HCT116 (cell line): Measurements from ENCODE around the gene IER5L. TPM values are rescaled to one million over a fixed set of nuclear protein-coding genes. Genes with fewer than 3 reads are reported as not detected.

Source experiments
- ATAC-seq: fragments of 200-7000 bp; cut with Tn5 transposase; 2 replicates; pipeline ENCODE4 v1.9.1; 2020; ENCODE audit warnings: mild to moderate bottlenecking, moderate library complexity
- BruUV-seq: library from RNA; stranded (reverse); fragments of 400-500 nt; replicated peaks from 2 replicates; lab custom pipeline; 2021; lab: Mats Ljungman, UMichigan
- CTCF ChIA-PET: fragments of 300-600 bp; sonication (Branson Sonifier 250); formaldehyde crosslinking; loops from one replicate; lab custom pipeline; 2021; ENCODE audit warnings: antibody characterized with exemption; lab: Charles Lee
- POLR2A ChIA-PET: fragments of 300-600, 350-600 bp; sonication (Branson Sonifier 250); formaldehyde crosslinking; loops from one replicate; lab custom pipeline; 2021; ENCODE audit warnings: antibody characterized with exemption; lab: Charles Lee
- RAD21 ChIA-PET, 2 experiments: fragments of 300-600 bp; sonication (Branson Sonifier 250); formaldehyde crosslinking; loops; one replicate each; lab custom pipeline; 2023; ENCODE audit warnings: low total read pairs in 2 of 2; ENCODE audit not compliant: uncharacterized antibody in 2 of 2, unreplicated experiment in 2 of 2, low non-redundant PET in 1 of 2; lab: Charles Lee
- DNase-seq: peaks from one replicate; pipeline ENCODE4 v3.0.0-alpha.2; 2010; ENCODE audit warnings: low read depth, low spot score
- H2AFZ ChIP-seq: fragments of 200-600 bp; shearing (Covaris generic), sonication (generic); 2 replicates; pipeline ENCODE4 v1.6.1; 2017; ENCODE audit warnings: low read depth, mixed run types, mixed read lengths, antibody characterized with exemption, low read length; ENCODE audit not compliant: poor library complexity, severe bottlenecking
- H3K27ac ChIP-seq: 2 replicates; pipeline ENCODE4 v1.5.1; 2012; ENCODE audit warnings: low read depth, low read length
- H3K27me3 ChIP-seq: fragments of 200-600 bp; sonication (generic); 2 replicates; pipeline ENCODE4 v1.6.1; 2016; ENCODE audit warnings: mixed run types, low read length, mixed read lengths; ENCODE audit not compliant: insufficient read depth
- H3K36me3 ChIP-seq, 2 experiments: fragments of 200-500 bp in 1 of 2; fragments of 200-600 bp in 1 of 2; sonication (Bioruptor generic) in 1 of 2; sonication (generic) in 1 of 2; 2 replicates each; pipeline versions ENCODE4 v1.5.1 to v1.6.1; 2014 to 2016; ENCODE audit warnings: low read length in 2 of 2, inconsistent platforms in 1 of 2, mixed read lengths in 1 of 2, mixed run types in 1 of 2; ENCODE audit not compliant: insufficient read depth in 2 of 2, control insufficient read depth in 1 of 2
- H3K4me1 ChIP-seq, 2 experiments: fragments of 200-600 bp in 1 of 2; sonication (generic) in 1 of 2; 2 replicates each; pipeline versions ENCODE4 v1.5.1 to v1.6.1; 2012 to 2017; ENCODE audit warnings: low read length in 2 of 2, inconsistent platforms in 1 of 2, mild to moderate bottlenecking in 1 of 2, mixed read lengths in 1 of 2, mixed run types in 1 of 2, moderate library complexity in 1 of 2; ENCODE audit not compliant: insufficient read depth in 2 of 2, control insufficient read depth in 1 of 2
- H3K4me2 ChIP-seq: fragments of 200-600 bp; sonication (generic); 2 replicates; pipeline ENCODE4 v1.6.1; 2017; ENCODE audit warnings: mixed run types, low read length, mixed read lengths
- H3K4me3 ChIP-seq, 2 experiments: fragments of 200-600 bp in 1 of 2; sonication (generic) in 1 of 2; replicated peaks in 1 of 2; 2 replicates each; pipeline ENCODE4 v1.5.1; 2011 to 2016; ENCODE audit warnings: low read length in 2 of 2, control low read depth in 1 of 2, low read depth in 1 of 2, mild to moderate bottlenecking in 1 of 2, mixed read lengths in 1 of 2, mixed run types in 1 of 2
- H3K79me2 ChIP-seq: fragments of 200-600 bp; sonication (generic); 2 replicates; pipeline ENCODE4 v1.6.1; 2017; ENCODE audit warnings: mild to moderate bottlenecking, mixed run types, low read length, moderate library complexity, mixed read lengths; ENCODE audit not compliant: insufficient read depth
- H3K9ac ChIP-seq: fragments of 200-600 bp; sonication (generic); 2 replicates; pipeline ENCODE4 v1.6.1; 2016; ENCODE audit warnings: low read length, mixed read lengths
- H3K9me2 ChIP-seq: fragments of 200-600 bp; sonication (generic), shearing (Covaris generic); 2 replicates; pipeline ENCODE4 v1.6.1; 2017; ENCODE audit warnings: mixed run types, mild to moderate bottlenecking, moderate library complexity; ENCODE audit not compliant: insufficient read depth
- H3K9me3 ChIP-seq, 2 experiments: fragments of 200-500 bp in 1 of 2; fragments of 200-600 bp in 1 of 2; sonication (Bioruptor generic) in 1 of 2; sonication (generic) in 1 of 2; 2 replicates each; pipeline ENCODE4 v1.6.1; 2014 to 2017; ENCODE audit warnings: low read length in 2 of 2, mixed read lengths in 2 of 2, inconsistent platforms in 1 of 2, low read depth in 1 of 2, mild to moderate bottlenecking in 1 of 2, mixed run types in 1 of 2, moderate library complexity in 1 of 2; ENCODE audit not compliant: control insufficient read depth in 1 of 2, insufficient read depth in 1 of 2
- H4K20me1 ChIP-seq: fragments of 200-600 bp; sonication (generic), shearing (Covaris generic); 2 replicates; pipeline ENCODE4 v1.6.1; 2017; ENCODE audit warnings: mixed run types, mild to moderate bottlenecking, moderate library complexity; ENCODE audit not compliant: insufficient read depth
- CEBPB ChIP-seq: IDR thresholded peaks from 2 replicates; pipeline ENCODE4 v1.6.1; 2012; ENCODE audit warnings: low read depth
- EGR1 ChIP-seq: IDR thresholded peaks from 2 replicates; pipeline ENCODE4 v1.6.1; 2012; ENCODE audit warnings: low read depth
- ELF1 ChIP-seq: IDR thresholded peaks from 2 replicates; pipeline ENCODE4 v1.6.1; 2012; ENCODE audit warnings: low read depth, borderline replicate concordance
- EZH2 ChIP-seq: fragments of 200-600 bp; sonication (generic); IDR thresholded peaks from 2 replicates; pipeline ENCODE4 v1.6.1; 2017; ENCODE audit warnings: antibody characterized with exemption, mixed run types
- EZH2phosphoT487 ChIP-seq: fragments of 200-600 bp; IDR thresholded peaks from 2 replicates; pipeline ENCODE4 v1.6.1; 2018; ENCODE audit warnings: antibody characterized with exemption, borderline replicate concordance
- FOSL1 ChIP-seq: IDR thresholded peaks from 2 replicates; pipeline ENCODE4 v1.6.1; 2012; ENCODE audit warnings: low read depth
- JUND ChIP-seq: IDR thresholded peaks from 2 replicates; pipeline ENCODE4 v1.6.1; 2012
- POLR2A ChIP-seq: IDR thresholded peaks from 2 replicates; pipeline ENCODE4 v1.7.0; 2011; ENCODE audit warnings: borderline replicate concordance; ENCODE audit not compliant: insufficient read depth, insufficient read length; ENCODE audit errors: extremely low read depth
- SIN3A ChIP-seq: IDR thresholded peaks from 2 replicates; pipeline ENCODE4 v1.6.1; 2012; ENCODE audit warnings: low read depth
- SP1 ChIP-seq: IDR thresholded peaks from 2 replicates; pipeline ENCODE4 v1.6.1; 2012; ENCODE audit warnings: low read depth
- ZFX ChIP-seq: fragments of 450-650 bp; IDR thresholded peaks from 2 replicates; pipeline ENCODE4 v1.6.1; 2017
- intact Hi-C: fragments of 100-400 bp; cut with micrococcal nuclease; formaldehyde crosslinking; loops from 2 replicates; pipeline ENCODE4 v1.10.0; 2022
- total RNA-seq: library from RNA; stranded (reverse); gene quantifications from one replicate; pipeline ENCODE4 v1.2.1, GENCODE V29; 2021; ENCODE audit not compliant: unreplicated experiment
- TF ChIP-seq, protein P1 (sequence below): IDR thresholded peaks from 2 replicates; pipeline ENCODE4 v1.6.1; 2011; ENCODE audit warnings: mild to moderate bottlenecking, low read length, moderate library complexity; ENCODE audit not compliant: insufficient replicate concordance; ENCODE audit errors: extremely low read depth
- TF ChIP-seq, protein P2 (sequence below): IDR thresholded peaks from 2 replicates; pipeline ENCODE4 v1.6.1; 2012
- TF ChIP-seq, protein P3 (sequence below): IDR thresholded peaks from 2 replicates; pipeline ENCODE4 v1.6.1; 2012

The IER5L gene
- total RNA-seq, 1 experiment from 2014 or later, result 195 TPM

DNA sequence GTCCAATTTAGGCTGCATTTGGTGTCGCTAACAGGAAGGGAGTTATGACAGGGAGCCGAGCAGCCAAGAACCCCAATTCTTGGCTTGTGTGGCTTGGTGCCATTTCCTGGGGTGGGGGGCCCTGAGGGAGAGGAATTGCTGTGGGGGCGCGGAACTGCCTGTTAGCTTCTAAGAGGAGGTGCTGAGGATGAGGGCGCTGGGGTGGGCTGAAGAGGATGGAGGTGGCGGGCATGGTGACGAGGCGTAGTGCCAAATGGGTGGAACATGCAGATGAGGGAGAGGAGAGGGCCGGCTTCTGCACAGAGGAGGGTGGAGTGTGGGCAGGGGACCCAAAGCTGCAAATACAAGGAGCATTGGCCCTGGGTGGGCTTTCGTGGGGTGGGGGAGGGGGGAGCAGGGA is 27.9 kb downstream of the IER5L start:
- TF ChIP-seq, protein P1, sequence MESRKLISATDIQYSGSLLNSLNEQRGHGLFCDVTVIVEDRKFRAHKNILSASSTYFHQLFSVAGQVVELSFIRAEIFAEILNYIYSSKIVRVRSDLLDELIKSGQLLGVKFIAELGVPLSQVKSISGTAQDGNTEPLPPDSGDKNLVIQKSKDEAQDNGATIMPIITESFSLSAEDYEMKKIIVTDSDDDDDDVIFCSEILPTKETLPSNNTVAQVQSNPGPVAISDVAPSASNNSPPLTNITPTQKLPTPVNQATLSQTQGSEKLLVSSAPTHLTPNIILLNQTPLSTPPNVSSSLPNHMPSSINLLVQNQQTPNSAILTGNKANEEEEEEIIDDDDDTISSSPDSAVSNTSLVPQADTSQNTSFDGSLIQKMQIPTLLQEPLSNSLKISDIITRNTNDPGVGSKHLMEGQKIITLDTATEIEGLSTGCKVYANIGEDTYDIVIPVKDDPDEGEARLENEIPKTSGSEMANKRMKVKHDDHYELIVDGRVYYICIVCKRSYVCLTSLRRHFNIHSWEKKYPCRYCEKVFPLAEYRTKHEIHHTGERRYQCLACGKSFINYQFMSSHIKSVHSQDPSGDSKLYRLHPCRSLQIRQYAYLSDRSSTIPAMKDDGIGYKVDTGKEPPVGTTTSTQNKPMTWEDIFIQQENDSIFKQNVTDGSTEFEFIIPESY, result no peak
- TF ChIP-seq POLR2A, result no peak
- TF ChIP-seq, protein P2, sequence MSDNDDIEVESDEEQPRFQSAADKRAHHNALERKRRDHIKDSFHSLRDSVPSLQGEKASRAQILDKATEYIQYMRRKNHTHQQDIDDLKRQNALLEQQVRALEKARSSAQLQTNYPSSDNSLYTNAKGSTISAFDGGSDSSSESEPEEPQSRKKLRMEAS, result no peak
- TF ChIP-seq ELF1, result no peak
- no peak for TF ChIP-seq SIN3A
- TF ChIP-seq JUND, result no peak
- no peak for TF ChIP-seq FOSL1
- TF ChIP-seq, protein P3, sequence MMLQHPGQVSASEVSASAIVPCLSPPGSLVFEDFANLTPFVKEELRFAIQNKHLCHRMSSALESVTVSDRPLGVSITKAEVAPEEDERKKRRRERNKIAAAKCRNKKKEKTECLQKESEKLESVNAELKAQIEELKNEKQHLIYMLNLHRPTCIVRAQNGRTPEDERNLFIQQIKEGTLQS, result no peak
- TF ChIP-seq SP1, result no peak
- TF ChIP-seq EGR1, result no peak
- no peak for TF ChIP-seq CEBPB
- no peak for TF ChIP-seq ZFX
- no peak for TF ChIP-seq EZH2phosphoT487
- no peak for TF ChIP-seq EZH2
- ATAC-seq (no peak), DNase-seq (no peak)
- ChIA-PET POLR2A (no interaction called here), RAD21 (no interaction called here), CTCF (no interaction called here)
- no peak overlapping the region for H3K4me2 ChIP-seq
- H3K4me1 ChIP-seq, result peaks cover 3 to 13% of the 10 kb centered on the region in 2 experiments; a peak in 3 of 4 replicates
- H4K20me1 ChIP-seq, result no peaks in the 10 kb centered on the region
- peaks cover 12 to 13% of the 10 kb centered on the region in 2 experiments; a peak in 2 of 4 replicates for H3K36me3 ChIP-seq
- H2AFZ ChIP-seq, result no peak overlapping the region
- H3K4me3 ChIP-seq, result no peak overlapping the region
- no peaks in the 10 kb centered on the region for H3K27me3 ChIP-seq
- H3K9me3 ChIP-seq, result no peaks in the 10 kb centered on the region
- no peak overlapping the region for H3K27ac ChIP-seq
- H3K9ac ChIP-seq, result no peak overlapping the region
- intact Hi-C loops, result no loop called here
- H3K79me2 ChIP-seq, result peaks cover 8% of the 10 kb centered on the region; the same call in 1 of the 2 replicates
- BruUV-seq, result no TSS peak
- H3K9me2 ChIP-seq, result no peaks in the 10 kb centered on the region
